T-helper 2 cell treated with Interferon-gamma antibody and Interleukin-4, amounts not matched to agents 5 μg/mL and 100 μg/mL, for 36 hours (primary cell): ENCODE results near the gene GLB1L2.

Source experiments
- DNase-seq: peaks from one replicate; pipeline ENCODE4 v3.0.0; 2021; ENCODE audit warnings: low spot score
- H3K27ac Mint-ChIP-seq: one replicate; pipeline ENCODE4 v1.8.0; 2021; ENCODE audit warnings: mild to moderate bottlenecking, mixed read lengths
- H3K27me3 Mint-ChIP-seq: one replicate; pipeline ENCODE4 v1.8.0; 2021; ENCODE audit warnings: low read depth, mixed read lengths
- H3K36me3 Mint-ChIP-seq: one replicate; pipeline ENCODE4 v1.8.0; 2021; ENCODE audit warnings: low read depth, mixed read lengths
- H3K4me1 Mint-ChIP-seq: one replicate; pipeline ENCODE4 v1.8.0; 2021; ENCODE audit warnings: low read depth, mixed read lengths
- H3K4me3 Mint-ChIP-seq: one replicate; pipeline ENCODE4 v1.8.0; 2022; ENCODE audit warnings: mild to moderate bottlenecking, moderate library complexity, mixed read lengths
- H3K9me3 Mint-ChIP-seq: one replicate; pipeline ENCODE4 v1.8.0; 2021; ENCODE audit warnings: mixed read lengths

The GLB1L2 gene

GRCh38 chr11:134399293-134399654 lies 67.5 kb downstream of the GLB1L2 start:
- Mint-ChIP-seq H3K36me3 (no peaks in the 10 kb centered on the region), H3K27me3 (peaks cover 7% of the 10 kb centered on the region), H3K4me3 (no peak overlapping the region), H3K9me3 (no peaks in the 10 kb centered on the region), H3K27ac (no peak overlapping the region), H3K4me1 (no peaks in the 10 kb centered on the region)
- DNase-seq: no peak

GRCh38 chr11:134399996-134400395 lies 68.2 kb downstream of the GLB1L2 start:
- DNase-seq: no peak
- H3K4me1 Mint-ChIP-seq: no peaks in the 10 kb centered on the region
- no peak overlapping the region for H3K4me3 Mint-ChIP-seq
- H3K27ac Mint-ChIP-seq: no peak overlapping the region
- peaks cover 7% of the 10 kb centered on the region for H3K27me3 Mint-ChIP-seq
- H3K36me3 Mint-ChIP-seq: no peaks in the 10 kb centered on the region
- H3K9me3 Mint-ChIP-seq: no peaks in the 10 kb centered on the region

- DNase-seq: no peak
- H3K4me3 Mint-ChIP-seq: no peak overlapping the region
- H3K36me3 Mint-ChIP-seq: no peaks in the 10 kb centered on the region
- peaks cover 2% of the 10 kb centered on the region for H3K4me1 Mint-ChIP-seq
- H3K27me3 Mint-ChIP-seq: peaks cover 7% of the 10 kb centered on the region
- no peak overlapping the region for H3K27ac Mint-ChIP-seq
- H3K9me3 Mint-ChIP-seq: no peaks in the 10 kb centered on the region
Observed at GRCh38 chr11:134401825-134402809, 70.3 kb downstream of the GLB1L2 start.

GRCh38 chr11:134402910-134403309 lies 71.1 kb downstream of the GLB1L2 start:
- DNase-seq: no peak
- no peak overlapping the region for H3K27ac Mint-ChIP-seq
- peaks cover 2% of the 10 kb centered on the region for H3K4me1 Mint-ChIP-seq
- no peaks in the 10 kb centered on the region for H3K36me3 Mint-ChIP-seq
- peaks cover 13% of the 10 kb centered on the region for H3K27me3 Mint-ChIP-seq
- no peaks in the 10 kb centered on the region for H3K9me3 Mint-ChIP-seq
- no peak overlapping the region for H3K4me3 Mint-ChIP-seq

- Mint-ChIP-seq H3K27me3 (peaks cover 16% of the 10 kb centered on the region), H3K4me3 (no peak overlapping the region), H3K4me1 (peaks cover 2% of the 10 kb centered on the region), H3K36me3 (no peaks in the 10 kb centered on the region), H3K9me3 (no peaks in the 10 kb centered on the region), H3K27ac (no peak overlapping the region)
- DNase-seq: no peak
Observed at GRCh38 chr11:134404575-134405341, 73.0 kb downstream of the GLB1L2 start.

- Mint-ChIP-seq H3K27ac (no peak overlapping the region), H3K4me3 (no peak overlapping the region), H3K4me1 (peaks cover 2% of the 10 kb centered on the region), H3K27me3 (peaks cover 20% of the 10 kb centered on the region), H3K36me3 (no peaks in the 10 kb centered on the region), H3K9me3 (no peaks in the 10 kb centered on the region)
- no peak for DNase-seq
Observed at GRCh38 chr11:134405436-134405835, 73.6 kb downstream of the GLB1L2 start.

GRCh38 chr11:134405841-134406240 lies 74.1 kb downstream of the GLB1L2 start:
- peaks cover 20% of the 10 kb centered on the region for H3K27me3 Mint-ChIP-seq
- H3K9me3 Mint-ChIP-seq: no peaks in the 10 kb centered on the region
- DNase-seq: no peak
- H3K4me3 Mint-ChIP-seq: no peak overlapping the region
- no peaks in the 10 kb centered on the region for H3K36me3 Mint-ChIP-seq
- no peak overlapping the region for H3K27ac Mint-ChIP-seq
- peaks cover 2% of the 10 kb centered on the region for H3K4me1 Mint-ChIP-seq

- Mint-ChIP-seq H3K4me1 (peaks cover 2% of the 10 kb centered on the region), H3K4me3 (no peak overlapping the region), H3K27ac (no peak overlapping the region), H3K36me3 (no peaks in the 10 kb centered on the region), H3K27me3 (peaks cover 27% of the 10 kb centered on the region), H3K9me3 (no peaks in the 10 kb centered on the region)
- no peak for DNase-seq
Observed at GRCh38 chr11:134406264-134407185, 74.7 kb downstream of the GLB1L2 start.

- peaks cover 27% of the 10 kb centered on the region for H3K27me3 Mint-ChIP-seq
- no peaks in the 10 kb centered on the region for H3K9me3 Mint-ChIP-seq
- peaks cover 2% of the 10 kb centered on the region for H3K4me1 Mint-ChIP-seq
- no peak for DNase-seq
- H3K4me3 Mint-ChIP-seq: no peak overlapping the region
- no peak overlapping the region for H3K27ac Mint-ChIP-seq
- no peaks in the 10 kb centered on the region for H3K36me3 Mint-ChIP-seq
Observed at GRCh38 chr11:134407321-134407828, 75.6 kb downstream of the GLB1L2 start.

GRCh38 chr11:134407923-134408322 lies 76.1 kb downstream of the GLB1L2 start:
- H3K27ac Mint-ChIP-seq: no peak overlapping the region
- no peaks in the 10 kb centered on the region for H3K9me3 Mint-ChIP-seq
- H3K4me3 Mint-ChIP-seq: no peak overlapping the region
- peaks cover 3% of the 10 kb centered on the region for H3K4me1 Mint-ChIP-seq
- no peaks in the 10 kb centered on the region for H3K36me3 Mint-ChIP-seq
- peaks cover 29% of the 10 kb centered on the region for H3K27me3 Mint-ChIP-seq
- no peak for DNase-seq

GRCh38 chr11:134409552-134410429 lies 78.0 kb downstream of the GLB1L2 start:
- H3K9me3 Mint-ChIP-seq: no peaks in the 10 kb centered on the region
- peaks cover 48% of the 10 kb centered on the region for H3K27me3 Mint-ChIP-seq
- no peak for DNase-seq
- H3K27ac Mint-ChIP-seq: no peak overlapping the region
- no peak overlapping the region for H3K4me3 Mint-ChIP-seq
- H3K36me3 Mint-ChIP-seq: no peaks in the 10 kb centered on the region
- H3K4me1 Mint-ChIP-seq: peaks cover 9% of the 10 kb centered on the region

- no peak for DNase-seq
- Mint-ChIP-seq H3K27me3 (peaks cover 57% of the 10 kb centered on the region), H3K4me3 (peak overlapping the region; percentile 57)
Observed at GRCh38 chr11:134410766-134411165, 79.0 kb downstream of the GLB1L2 start.

More at GRCh38 chr11:134410766-134411165, 79.0 kb downstream of the GLB1L2 start:
- Mint-ChIP-seq H3K36me3 (no peaks in the 10 kb centered on the region), H3K9me3 (no peaks in the 10 kb centered on the region), H3K4me1 (peaks cover 9% of the 10 kb centered on the region), H3K27ac (no peak overlapping the region)
